Right renal cortex interstitium (tissue), 3 donors: ENCODE measurements around the gene BMF. TPM values are rescaled to one million over a fixed set of nuclear protein-coding genes. Genes with fewer than 3 reads are reported as not detected.
A peak's percentile ranks its signal among the peaks of the same experiment; 100 is the strongest.

Source experiments
- DNase-seq, 3 donors: peaks; one replicate each; pipeline ENCODE4 v3.0.0-alpha.2; 2013; ENCODE audit warnings: low read depth in 3 of 3, low spot score in 2 of 3
- polyA plus RNA-seq, 3 donors: library from polyadenylated mRNA; unstranded; fragments of 120-200 nt; gene quantifications; one replicate each; pipeline ENCODE4 v1.2.1, GENCODE V29; 2013; ENCODE audit not compliant: insufficient read length in 3 of 3

BMF gene
- polyA plus RNA-seq, 3 donors: 38.6 to 39.8 (median 39.2) TPM

DNA sequence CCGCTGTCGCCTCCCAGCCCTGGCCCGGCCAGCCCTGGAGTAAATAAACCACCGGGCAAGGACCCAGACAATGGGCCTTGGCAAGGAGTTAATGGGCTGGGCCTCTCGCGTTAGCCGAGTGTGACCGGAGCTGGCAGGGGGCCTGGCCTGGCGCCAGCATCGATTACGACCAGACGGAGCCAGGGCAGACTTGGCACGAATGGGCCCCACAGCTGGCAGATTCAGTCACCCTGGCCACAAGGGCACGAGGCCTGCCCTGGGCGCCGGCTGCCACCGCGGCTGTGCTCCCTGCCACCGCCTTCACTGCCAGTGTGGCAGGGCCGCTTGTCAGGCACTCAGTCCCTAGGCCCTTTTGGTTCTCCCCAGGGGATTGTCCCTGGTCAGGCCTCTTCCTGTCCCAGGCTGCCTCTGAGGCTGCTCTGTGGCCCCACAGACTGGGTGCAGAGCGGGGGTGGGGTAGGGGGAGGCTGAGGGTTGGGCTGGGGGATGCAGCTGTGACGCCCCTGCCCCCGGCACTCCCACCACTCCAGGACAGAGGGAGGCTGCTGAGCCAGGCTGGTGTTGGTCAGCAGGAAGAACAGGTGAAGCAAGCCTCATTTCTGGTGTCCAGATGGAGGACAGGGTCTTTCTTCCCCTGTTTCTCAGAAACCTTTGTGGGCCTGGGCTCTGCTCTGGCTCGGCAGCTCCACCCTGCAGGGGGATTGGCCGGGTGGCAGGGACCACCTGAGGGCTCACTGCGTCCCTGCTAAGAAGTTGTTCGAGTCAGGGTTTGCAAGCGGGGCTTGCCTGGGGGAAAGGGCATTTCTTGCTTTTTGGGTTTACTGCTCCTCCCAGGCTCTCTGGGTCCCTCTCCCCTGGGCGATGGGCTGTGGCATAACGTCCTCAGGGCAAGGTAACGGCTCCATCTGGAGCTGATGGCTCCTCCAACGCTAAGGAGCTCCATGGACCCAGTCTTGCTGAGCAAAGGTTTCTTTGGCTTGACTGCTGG lies 39.2 kb downstream of the BMF start:
- peak in 1 of 3 donors; percentile 78 for DNase-seq

DNA sequence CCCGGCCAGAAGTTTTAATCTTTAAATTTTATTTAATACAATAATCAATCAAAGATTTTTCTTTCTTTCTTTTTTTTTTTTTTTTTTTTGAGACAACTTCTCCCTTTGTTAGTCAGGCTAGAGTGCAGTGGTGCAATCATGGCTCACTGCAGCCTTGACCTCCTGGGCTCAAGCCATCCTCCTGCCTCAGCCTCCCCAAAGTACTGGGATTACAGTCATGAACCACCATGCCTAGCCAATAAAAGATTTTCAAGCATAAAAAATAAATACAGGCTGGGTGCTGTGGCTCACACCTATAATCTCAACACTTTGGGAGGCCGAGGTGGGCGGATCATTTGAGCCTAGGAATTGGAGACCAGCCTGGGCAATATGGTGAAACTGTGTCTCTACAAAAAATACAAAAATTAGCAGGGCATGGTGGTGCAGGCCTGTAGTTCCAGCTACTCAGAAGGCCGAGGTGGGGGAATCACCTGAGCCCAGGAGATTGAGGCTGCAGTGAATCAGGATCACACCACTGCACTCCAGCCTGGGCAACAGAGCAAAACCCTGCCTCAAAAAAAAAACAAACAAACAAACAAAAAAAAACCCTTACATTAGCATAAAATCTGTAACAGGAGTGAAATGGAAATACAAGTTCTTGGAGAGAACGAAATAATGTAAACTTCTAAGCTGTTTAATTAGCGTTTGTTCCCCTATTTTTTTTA lies 40.6 kb downstream of the BMF start:
- DNase-seq: no peak

DNA sequence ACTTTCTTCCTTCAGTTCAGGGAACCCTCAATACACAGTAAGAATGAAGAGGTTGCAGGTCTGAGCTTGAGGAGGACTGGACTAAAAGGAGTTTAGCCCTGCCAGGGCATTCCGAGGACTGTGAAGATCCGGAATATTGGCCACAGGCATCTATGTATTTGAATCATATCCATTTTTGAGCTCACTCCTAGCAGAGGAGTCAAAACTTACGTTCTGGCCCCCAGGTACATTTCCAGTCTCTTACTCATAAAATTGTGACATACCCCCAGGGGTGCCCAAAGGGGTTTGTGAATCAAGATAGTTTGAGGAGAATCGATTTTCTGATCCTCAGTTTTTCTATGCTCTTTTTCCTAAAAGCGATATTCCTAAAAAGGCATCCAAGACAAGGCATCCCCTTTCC lies 42.1 kb downstream of the BMF start:
- DNase-seq: no peak

DNA sequence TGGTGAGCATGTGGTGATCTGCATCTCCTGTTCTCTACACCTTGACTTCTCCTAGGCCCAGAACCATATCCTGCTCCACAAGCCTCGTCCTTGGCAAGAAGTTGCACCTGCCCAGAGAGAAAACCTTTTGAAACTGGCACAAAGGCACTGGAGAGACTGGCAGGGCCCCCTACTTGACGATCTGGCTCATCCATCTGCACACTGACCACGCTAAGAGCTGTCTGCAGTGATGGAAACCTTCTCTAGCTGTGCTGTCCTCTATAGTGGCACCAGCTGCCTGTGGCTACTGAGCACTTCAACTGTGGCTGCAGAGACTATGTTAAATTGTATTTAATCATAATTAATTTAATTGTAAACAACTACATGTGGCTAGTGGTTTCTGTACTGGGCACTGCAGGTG lies 43.5 kb downstream of the BMF start:
- no peak for DNase-seq

DNA sequence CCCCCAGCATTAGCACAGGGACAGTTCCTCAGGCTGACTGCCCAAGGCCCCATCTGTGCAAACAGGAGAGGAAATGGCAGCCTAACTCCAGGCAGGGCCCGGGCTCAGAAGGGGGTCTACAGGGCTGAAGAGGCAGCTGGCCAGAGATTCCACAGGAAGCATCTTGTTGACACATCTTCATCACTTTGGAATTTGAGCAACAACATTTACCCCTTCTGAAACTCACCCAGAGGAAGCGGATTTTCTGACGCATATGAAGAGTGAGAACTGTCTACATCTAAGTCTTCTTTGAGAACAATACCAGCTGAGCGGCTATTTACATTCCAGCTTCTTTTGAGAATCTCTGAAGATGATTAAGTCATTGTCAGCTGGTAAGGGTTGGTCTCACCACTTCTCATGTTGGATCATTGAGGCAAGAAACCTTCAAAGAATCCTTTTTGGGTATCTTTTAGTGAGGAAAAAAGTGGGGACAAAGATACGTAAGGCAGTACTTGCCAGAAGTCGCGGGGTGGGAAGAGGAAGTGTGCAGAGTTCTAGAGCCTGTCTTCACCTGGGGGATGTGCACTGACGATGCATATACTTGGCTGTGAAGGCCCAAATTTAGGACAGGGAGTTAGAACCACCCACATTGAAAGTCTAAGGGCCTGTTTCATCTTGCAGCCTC lies 44.3 kb downstream of the BMF start:
- DNase-seq: no peak

DNA sequence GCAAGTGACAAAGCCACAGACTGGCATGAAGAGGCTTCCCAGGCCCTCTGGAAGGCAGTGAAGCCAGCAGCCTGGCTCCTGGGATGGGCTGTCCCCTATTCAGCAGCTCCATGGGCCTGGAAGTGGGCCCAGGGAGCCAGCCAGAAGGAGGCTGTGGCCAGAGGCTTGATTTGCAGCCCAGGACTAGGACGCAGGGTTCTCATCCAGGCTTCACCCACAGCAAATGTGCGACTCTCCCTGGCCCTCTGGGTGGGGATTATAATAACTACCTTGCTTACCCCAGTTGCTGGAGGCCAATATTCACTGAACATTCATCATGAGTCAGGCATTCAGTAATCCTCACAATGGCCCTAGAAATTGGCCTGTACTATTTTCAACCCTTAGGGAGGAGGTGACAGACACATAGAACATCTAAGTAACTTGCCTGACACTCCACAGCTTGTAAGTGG lies 45.1 kb downstream of the BMF start:
- no peak for DNase-seq

DNA sequence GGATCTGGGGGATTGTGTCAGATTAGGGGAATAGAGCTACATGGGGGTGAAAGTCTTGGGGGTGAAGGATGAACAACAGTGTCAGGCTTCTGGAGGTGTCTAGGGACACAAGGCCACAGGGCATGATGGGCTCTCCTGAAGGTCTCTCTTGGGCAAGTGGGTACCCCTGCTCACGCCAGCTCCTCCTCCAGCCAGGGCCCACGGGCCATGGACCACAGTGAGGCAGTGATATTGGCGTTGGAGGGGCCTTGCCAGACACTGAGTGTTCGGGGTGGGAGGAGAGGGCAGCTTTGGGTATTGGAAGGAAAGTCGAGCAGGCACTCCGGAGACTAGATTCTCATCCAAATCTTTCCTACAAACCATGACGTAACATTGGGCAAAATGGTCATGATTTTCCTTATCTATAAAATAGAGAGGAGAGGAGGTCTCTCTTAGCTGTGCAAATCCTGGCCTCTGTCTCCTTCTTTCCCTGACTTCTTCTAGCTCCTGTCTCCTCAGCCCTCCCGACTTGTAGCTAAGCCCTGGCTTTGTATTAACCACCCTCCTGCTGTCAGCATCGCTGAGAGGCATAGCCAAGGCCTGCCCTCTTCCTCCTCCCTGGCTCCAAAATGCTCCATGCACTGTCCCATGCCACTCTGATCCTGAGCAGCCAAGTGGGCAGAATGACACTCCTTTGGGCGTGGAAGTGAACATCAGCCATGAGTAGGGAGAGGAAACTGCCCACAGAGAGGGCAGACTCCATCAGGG lies 45.7 kb downstream of the BMF start:
- DNase-seq: no peak

DNA sequence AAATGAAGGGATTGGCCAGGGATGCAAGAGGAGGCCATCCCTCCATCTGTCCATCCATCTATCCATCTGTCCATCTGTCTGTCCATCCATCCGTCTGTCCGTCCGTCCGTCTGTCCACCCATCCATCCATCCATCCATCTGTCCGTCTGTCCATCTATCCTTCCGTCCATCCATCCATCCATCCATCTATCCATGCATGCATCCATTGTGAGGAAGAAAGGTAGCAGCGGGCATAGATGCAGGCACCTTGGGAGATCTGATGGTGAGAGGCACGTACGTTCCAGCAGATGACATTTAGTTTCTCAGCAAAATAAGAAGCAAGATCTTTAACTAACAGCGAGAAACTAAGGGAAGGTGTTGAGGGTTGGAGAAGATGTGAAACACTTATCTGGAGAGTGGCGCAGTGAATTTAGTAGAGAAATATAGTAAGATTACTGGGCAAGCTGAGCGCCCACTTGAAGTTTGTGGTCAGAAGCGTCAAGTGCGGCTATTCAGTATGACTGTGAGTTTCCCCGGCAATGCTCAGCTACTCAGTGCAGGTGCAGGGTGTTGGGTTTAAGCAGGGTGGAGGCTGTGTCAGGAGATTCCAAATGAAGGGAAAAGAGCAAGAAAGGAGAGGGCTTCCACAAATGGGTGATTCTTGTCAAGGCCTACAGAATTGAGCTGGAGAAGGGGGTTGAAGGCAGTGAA lies 47.3 kb downstream of the BMF start:
- DNase-seq: no peak

DNA sequence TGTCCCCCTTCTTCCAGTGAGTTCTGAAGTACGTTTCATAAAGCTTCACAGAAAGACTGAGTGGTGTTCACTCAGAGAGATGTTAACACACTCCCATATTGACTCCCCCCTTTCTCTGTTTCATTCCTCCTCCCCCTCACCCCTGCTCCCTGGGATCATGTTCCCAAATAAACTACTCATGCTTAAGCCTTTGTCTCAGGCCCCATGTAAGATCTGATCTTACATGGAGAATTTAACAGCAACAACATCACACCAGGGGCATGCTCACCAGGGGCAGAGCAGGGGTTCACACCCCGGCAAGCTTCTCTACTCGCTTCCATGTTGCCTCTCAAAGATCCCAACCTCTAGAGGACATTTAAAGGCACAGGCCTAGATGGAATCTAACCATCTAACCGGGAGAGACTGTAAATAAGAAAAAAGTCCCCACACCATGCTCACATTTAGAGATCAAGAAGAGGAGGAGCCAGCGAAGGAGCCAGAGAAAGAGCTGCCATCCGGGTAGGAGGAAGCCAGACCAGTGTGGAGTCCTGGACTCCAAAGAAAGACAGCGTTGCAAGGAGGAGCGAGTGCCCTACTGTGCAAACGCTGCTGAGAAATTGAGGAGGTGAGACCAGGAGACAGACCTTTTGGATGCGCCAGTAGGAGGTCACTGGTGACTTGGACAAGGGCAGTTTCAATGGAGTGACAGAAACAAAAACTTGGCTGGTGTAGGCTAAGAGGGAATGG lies 48.3 kb downstream of the BMF start:
- DNase-seq: no peak

DNA sequence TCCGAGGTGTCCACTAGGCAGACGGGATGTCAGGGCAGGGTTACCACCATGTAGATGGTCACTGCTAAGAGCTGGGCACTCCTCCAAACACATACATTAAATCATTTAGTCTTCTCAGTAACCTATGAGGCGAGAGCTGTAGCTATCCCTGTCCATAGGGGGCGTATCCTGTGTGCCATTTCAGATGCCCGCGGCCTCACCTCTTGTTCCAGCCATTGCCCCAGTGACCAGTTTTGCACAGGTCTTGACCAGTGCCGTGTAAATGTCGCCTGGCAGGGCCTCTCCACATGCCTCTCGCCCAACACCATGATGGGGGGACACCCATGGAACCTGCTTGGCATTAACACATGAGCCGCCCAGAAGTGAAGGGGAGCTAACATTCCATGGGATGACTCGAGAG lies 48.9 kb downstream of the BMF start:
- no peak for DNase-seq

DNA sequence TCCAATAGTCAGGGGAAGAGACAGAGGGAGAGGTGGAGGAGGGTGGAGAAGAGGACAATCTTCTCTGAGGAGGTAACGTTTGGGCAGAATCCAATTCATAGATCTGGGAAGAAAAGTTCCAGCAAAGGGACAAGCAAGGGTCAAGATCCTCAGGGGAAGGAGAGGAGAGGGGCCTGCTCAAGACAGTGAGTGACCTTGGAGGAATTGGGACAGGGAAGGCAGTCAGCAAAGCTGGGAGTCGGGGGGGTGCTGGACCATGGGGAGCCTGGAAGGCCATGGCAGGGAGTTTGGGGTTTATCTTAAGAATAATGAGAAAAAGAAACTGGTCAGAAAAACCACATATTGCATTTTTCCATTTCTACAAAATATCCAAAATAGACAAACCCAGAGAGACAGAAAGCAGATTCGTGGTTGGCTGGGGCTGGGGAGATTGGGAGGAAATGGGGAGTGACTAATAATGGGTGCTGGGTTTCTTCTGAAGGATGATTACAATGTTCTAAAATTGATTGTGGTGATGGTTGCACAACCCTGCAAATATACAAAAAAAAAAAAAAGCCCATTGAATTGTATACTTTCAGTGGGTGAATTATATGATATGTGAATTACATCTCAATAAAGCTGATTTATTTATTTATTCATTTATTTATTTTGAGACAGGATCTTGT lies 50.1 kb downstream of the BMF start:
- no peak for DNase-seq

DNA sequence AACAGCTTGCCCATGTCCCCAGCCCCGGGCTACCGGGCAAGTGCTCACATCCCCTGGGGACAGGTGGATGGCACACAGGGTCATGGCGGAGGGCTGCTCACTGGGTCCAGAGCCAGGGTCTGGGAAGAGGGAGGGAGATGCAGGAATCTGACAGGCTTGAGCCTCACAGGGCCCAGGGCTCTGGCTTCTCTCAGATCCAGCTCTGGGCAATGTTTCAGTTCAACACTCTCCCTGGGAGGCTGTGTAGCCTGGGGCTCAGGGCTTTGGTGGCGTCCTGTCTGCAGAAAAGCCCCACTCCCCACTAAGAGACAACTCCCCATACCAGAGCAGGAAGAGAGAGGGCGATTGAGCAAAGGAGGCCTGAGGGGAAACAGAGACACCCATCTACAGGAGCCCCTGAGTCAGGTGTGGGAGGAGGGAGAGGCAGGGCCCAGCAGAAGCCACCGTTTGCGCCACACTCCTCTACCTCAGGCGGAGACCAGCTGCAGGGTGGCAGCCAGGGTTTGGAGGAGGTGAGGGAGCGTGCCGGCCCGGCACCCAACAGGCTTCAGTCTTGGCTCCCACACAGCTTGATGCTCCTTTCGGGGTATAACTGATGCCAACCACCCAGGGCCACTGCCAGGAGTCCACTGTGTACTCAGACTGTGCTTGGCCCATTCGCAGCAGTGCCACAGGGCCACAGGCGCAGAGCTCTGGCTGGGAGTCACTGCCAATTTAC lies 52.9 kb downstream of the BMF start:
- no peak for DNase-seq

DNA sequence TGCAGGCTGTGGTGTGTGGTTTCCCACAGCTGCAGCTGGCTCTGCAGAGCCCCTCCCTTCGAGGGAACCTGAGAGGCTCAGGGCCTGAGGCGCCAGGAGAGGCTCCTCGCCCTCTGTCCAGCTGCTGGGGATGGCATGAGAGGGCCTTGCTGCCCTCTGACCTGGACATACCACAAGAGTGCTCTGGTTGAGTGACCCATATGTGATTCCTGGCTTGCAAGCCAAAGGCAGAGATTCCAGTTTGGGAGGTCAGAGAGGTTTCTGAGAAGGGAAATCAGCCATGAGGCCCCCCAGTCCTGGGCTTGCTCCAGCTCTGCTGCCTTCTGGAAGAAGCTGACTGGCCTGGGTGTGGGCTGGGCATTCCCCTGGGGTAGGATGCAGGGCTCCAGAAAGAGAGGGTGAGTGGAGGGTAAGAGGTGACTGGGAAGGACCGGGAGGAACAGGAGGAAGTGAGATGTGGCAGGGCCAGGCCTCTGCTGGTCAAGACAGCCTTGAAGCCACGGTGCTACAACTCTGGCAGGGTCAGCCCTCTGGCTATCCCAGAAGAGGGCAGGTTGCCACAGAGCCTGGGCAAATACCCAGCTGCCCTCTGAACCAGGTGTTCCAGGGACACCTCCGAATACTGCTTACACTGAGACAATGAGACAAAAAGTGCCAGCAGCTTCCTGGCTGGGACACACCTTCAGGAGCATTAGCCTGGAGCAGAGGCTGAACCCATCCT lies 53.7 kb downstream of the BMF start:
- no peak for DNase-seq

DNA sequence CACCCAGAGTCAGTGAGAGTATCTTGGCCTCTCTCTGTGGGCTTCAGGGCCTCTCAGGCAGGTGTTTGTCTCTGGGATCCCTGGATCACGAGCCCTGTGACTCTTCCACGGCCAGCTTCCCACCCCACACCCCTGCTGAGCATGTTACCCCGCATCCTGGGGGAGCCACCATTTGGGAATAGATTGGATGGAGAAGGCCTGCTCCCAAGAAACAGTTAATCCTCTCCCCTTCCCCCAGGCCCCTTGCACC lies 54.1 kb downstream of the BMF start:
- DNase-seq: no peak

DNA sequence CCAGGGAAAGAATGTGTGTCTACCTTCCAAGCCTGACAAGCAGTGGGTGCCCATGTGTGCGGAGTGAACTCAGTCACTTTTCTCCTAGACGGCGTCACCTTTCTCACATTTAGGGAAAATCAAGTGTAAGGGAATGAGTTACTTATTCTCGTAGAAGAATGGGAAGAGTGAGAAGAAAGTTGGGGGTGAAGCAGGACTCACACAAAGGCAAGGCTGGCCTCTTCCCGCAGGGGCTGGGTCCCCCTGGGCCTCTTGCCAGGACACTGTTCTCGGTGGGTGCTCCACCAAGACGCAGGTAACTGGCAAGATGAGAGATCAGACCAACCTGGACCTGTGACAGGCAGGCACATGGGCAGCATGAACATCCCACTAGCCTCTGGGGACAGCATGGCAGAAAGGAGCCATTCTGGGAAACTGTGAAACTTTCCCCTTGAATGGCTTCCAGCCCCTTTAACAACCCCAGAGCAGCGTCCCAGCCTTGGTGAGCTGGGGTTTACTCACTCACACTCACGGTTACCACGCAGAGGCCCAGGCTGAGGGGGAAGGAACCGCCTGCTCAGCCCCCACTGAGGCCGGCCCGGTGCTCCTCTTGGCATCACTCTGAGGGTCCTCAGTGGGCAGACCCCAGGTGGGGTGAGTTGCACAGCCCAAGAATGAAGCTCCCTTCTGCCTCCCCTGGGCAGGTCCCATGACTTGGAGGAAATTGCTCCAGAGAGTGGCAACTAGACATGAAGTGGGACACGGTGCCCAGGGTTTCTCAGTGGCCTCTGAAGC lies 54.7 kb downstream of the BMF start:
- DNase-seq: no peak

DNA sequence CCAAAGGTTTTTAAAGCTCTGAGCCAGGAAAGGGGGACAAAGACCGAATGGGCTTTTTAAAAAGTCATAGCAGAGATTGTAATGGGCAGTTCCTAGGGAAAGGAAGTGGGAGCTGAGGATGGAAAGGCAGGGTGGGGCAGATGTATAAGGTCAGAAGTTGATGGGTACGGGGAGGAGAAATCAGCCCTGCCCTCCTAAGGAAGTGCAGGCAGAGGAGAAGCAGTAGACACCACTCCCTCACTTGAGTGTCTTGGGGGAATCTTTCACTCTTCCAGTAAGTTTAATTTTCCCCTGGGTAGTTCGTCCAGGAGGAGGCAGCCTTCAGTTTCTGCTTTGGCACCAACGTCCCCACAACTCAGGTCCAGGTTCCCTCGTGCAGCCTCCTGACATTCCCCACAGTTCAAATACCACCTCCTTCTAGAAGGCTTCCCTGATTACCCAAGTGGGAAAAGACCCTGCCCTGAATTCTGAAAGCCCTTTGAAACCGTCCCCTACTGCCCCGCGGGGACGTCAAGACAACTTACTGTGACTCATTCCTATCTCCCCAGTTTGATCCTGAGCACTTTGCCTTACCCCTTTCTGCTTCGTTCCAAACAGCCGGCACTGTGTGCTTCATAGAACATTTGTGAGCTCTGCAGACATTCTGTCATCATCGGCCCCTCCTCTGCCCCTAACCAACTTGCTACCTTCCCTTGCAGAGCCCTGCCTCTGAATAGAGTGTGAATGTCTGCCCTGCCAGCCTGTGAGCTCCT lies 55.4 kb downstream of the BMF start:
- no peak for DNase-seq
